GM12892 (cell line): ENCODE results near the gene EREG.

ENCODE experiments used
- POLR2A ChIP-seq: IDR thresholded peaks from 2 replicates; pipeline ENCODE4 v1.6.1; 2011; ENCODE audit warnings: low read depth, low read length, control low read depth
- POLR2AphosphoS5 ChIP-seq: IDR thresholded peaks from 2 replicates; pipeline ENCODE4 v1.6.1; 2011; ENCODE audit warnings: low read depth, low read length, control low read depth

GRCh38 chr4:74334636-74335035, 30.3 kb upstream of the EREG start:
- no peak for TF ChIP-seq POLR2A
- TF ChIP-seq POLR2AphosphoS5: no peak
